Neuron (in vitro differentiated cells): Measurements from ENCODE around the gene PLPPR2.
"Not testable (repeated sequence)": the region's sequence is repeated elsewhere in the genome, so short reads cannot be mapped to it uniquely, and the experiment has no call there.

Source experiments
- H2AFZ ChIP-seq: one replicate; pipeline ENCODE4 v1.6.1; 2013; ENCODE audit warnings: low read depth, mild to moderate bottlenecking, inconsistent platforms, low read length, moderate library complexity
- H3K27me3 ChIP-seq: one replicate; pipeline ENCODE4 v1.6.1; 2013; ENCODE audit warnings: low read length; ENCODE audit not compliant: insufficient read depth
- H3K36me3 ChIP-seq: one replicate; pipeline ENCODE4 v1.6.1; 2013; ENCODE audit warnings: low read length; ENCODE audit not compliant: insufficient read depth
- H3K4me1 ChIP-seq: one replicate; pipeline ENCODE4 v1.6.1; 2013; ENCODE audit warnings: low read length; ENCODE audit not compliant: insufficient read depth
- H3K4me3 ChIP-seq: 2 replicates; pipeline ENCODE4 v1.5.1; 2013; ENCODE audit warnings: mild to moderate bottlenecking, low read length, moderate library complexity
- H3K9me3 ChIP-seq: one replicate; pipeline ENCODE4 v1.6.1; 2013; ENCODE audit warnings: low read length

PLPPR2 gene

DNA sequence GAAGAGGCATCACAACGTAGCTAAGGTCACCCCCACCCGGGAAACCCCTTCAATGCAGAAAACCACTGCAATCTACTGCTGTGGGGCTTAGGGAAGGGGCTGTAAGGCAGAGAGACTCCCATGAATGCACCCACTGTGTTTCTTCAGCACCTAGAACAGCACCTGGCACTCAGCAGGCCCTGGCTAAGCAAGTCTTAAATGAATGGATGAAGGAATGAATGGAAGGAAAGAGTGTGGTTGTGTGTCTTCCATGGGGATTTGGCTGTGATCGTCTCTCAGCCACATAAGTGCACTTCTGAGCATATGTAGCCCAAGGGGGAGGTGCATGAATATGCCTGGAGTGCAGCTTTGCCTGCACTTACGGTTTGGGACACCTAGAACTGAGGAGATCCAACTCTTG is 6.1 kb upstream of the PLPPR2 start:
- peaks cover 8% of the 10 kb centered on the region for H3K4me1 ChIP-seq
- H2AFZ ChIP-seq, result no peak overlapping the region
- peaks cover 7% of the 10 kb centered on the region for H3K9me3 ChIP-seq
- H3K27me3 ChIP-seq, result no peaks in the 10 kb centered on the region
- no peaks in the 10 kb centered on the region for H3K36me3 ChIP-seq
- H3K4me3 ChIP-seq, result no peak overlapping the region

DNA sequence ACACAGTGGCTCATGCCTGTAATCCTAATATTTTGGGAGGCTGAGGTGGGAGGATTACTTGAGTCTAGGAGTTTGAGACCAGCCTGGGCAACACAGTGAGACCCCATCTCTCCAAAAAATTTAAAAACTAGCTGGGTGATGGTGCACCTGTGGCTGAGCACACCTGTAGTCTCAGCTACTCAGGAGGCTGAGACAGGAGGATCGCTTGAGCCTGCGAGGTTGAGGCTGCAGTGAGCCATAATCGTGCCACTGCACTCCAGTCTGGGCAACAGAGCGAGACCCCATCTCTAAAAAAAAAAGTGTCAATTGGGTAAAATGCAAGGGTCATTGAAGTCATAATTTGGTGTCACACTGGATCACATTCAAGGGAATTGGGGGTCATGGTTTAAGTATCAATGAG is 1.1 kb upstream of the PLPPR2 start:
- not testable (repeated sequence) for H3K27me3 ChIP-seq, H3K4me1 ChIP-seq, H3K4me3 ChIP-seq, H2AFZ ChIP-seq, H3K36me3 ChIP-seq, H3K9me3 ChIP-seq

DNA sequence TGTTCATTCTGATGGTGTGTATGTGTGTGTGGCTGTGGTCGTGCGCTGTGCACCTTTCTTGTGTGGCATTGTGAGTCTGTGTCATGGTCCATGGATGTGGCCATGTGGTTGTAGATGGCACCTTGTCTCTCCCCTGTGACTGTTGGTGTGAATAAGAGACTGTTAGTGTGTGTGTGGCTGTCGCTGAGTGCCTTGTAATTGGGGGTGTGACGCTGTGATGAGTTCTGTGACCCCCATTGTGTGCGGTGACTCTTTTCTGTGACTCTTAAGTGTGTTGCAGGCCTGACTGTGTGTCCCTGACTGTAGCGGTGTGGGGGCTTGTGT is 804 bp downstream of the PLPPR2 start:
- Histone ChIP-seq H3K27me3 (no peaks in the 10 kb centered on the region), H3K4me3 (peak overlapping the region; percentile 35), H2AFZ (no peak overlapping the region), H3K9me3 (no peaks in the 10 kb centered on the region), H3K4me1 (peaks cover 5% of the 10 kb centered on the region), H3K36me3 (peaks cover 2% of the 10 kb centered on the region)

DNA sequence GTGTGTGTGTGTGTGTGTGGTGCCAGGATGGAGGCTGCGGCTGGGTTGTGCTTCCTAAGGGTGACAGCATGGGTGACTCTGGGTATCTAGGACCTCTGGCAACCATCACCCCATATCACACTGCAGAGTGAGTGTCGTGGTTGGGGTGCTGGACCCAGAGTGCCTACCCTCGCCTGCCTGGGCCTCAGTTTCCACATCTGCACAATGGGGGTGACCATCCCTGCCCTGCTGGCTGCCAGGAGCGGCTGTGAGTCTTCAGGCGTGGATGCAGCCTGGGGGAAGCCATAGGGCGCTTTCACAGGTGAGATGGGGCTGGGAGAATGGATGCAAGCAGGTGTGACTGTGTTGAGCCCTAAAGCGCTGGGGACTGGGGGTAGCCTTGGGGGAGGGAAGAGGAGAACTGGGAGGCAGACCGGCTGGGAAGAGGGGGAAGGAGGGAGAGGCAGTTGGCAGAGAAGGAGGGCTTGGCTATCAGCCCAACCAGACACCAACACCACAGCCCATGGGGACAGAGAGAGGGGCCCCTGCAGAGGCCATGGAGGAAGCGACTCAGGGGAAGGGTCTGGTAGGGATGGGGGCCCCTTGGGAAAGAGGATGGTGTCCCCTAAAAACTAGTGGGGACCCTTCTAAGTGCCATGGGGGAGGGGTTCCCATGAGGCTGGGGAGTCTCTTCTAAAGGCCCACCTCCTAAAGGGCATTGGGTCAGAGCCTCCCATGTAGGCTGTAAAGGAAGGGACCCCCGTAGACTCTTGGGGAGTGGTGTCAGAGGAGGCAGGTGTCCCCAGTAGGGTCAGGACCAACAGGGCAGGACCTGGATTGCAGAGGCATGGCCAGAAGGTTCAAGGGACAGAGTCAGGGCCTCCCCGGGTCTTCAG is 1.7 kb downstream of the PLPPR2 start:
- Histone ChIP-seq H3K4me1 (peaks cover 5% of the 10 kb centered on the region), H3K27me3 (no peaks in the 10 kb centered on the region), H3K9me3 (no peaks in the 10 kb centered on the region), H3K4me3 (no peak overlapping the region), H3K36me3 (peaks cover 3% of the 10 kb centered on the region), H2AFZ (no peak overlapping the region)

DNA sequence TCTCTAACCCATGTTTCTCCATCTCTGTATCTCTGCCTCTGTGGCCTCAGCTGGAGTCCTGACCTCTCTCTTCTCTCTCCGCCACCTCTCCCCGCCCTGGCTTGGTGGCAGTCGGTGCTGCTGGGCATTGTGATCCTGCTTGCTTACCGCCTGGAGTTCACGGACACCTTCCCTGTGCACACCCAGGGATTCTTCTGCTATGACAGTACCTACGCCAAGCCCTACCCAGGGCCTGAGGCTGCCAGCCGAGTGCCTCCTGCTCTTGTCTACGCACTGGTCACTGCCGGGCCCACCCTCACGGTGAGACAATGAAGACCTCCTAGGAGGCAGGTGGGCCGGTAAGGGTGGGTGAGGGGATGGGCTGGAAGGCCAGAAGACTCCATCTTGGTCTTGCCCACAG is 4.2 kb downstream of the PLPPR2 start:
- Histone ChIP-seq H3K9me3 (no peaks in the 10 kb centered on the region), H2AFZ (no peak overlapping the region), H3K27me3 (no peaks in the 10 kb centered on the region), H3K4me3 (no peak overlapping the region), H3K36me3 (peaks cover 3% of the 10 kb centered on the region), H3K4me1 (peaks cover 5% of the 10 kb centered on the region)

DNA sequence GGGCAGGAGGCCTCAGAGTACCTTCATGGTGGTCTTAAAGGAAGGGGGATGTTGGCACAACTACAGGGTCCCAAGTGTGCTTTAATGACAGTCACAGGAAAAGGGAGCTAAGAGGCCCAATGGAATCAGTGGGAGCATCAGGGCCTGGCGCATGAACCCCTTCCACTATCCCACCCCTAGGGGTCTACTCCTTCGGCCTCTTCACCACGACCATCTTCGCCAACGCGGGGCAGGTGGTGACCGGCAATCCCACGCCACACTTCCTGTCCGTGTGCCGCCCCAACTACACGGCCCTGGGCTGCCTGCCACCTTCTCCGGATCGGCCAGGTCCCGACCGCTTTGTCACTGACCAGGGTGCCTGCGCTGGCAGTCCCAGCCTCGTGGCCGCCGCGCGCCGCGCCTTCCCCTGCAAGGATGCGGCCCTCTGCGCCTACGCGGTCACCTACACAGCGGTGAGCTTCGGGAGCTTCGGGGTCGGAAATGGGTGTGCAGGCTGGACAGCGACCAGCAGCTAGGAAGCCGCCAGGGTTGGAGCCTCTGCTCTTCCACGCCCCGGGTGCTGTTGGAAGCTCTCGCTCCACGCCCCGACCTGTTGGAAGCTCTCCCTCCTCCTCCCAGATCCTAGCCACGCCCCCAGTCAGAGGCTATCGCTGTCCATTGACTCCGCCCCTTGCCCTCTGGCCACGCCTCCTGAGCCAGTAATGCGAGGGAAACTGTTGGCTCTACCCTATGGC is 6.0 kb downstream of the PLPPR2 start:
- H3K4me3 ChIP-seq, result no peak overlapping the region

DNA sequence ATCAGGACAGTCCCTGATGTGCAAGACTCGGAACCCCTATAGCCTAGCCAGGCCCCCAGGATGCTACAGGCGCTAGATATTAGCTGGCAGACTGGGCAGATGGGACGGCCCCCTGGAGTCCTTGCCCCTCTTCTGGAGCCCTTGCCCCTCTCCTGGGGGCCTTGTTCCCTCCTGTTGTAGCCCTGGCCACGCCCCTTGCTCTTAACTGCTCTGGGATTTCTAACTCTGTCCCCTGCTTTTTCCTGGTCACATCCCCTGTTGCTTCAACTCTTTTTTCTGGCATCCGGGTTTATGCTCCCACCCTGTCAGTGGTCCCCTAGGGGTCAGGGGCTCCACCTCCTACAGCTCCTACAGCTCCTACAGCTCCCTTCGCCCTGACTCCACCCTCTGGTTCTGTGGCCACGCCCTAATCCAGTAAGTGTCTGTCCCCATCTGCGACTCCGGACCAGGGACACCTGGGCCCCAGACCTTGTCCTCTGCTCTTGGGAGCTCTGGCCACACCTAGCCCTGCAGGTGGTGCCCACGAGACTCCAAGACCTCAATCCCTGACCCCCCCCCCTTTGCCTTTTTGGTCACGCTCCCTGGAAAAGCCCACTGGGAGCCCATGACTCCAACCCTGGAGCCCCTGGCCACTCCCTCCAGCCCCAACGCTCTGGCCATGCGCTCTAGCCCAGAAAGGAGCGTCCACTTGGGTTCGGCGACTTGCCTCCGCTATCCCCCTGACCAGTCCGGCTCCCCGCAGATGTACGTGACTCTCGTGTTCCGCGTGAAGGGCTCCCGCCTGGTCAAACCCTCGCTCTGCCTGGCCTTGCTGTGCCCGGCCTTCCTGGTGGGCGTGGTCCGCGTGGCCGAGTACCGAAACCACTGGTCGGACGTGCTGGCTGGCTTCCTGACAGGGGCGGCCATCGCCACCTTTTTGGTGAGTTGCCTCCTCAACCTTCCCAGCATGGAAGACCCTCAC is 6.8 kb downstream of the PLPPR2 start:
- Histone ChIP-seq H2AFZ (no peak overlapping the region), H3K9me3 (no peaks in the 10 kb centered on the region), H3K36me3 (peaks cover 3% of the 10 kb centered on the region), H3K27me3 (no peaks in the 10 kb centered on the region), H3K4me1 (no peaks in the 10 kb centered on the region), H3K4me3 (no peak overlapping the region)

More for the DNA sequence above, 6.0 kb downstream of the PLPPR2 start:
- H3K4me1 ChIP-seq, result no peaks in the 10 kb centered on the region
- no peaks in the 10 kb centered on the region for H3K27me3 ChIP-seq
- no peak overlapping the region for H2AFZ ChIP-seq
- H3K9me3 ChIP-seq, result no peaks in the 10 kb centered on the region
- peaks cover 3% of the 10 kb centered on the region for H3K36me3 ChIP-seq

DNA sequence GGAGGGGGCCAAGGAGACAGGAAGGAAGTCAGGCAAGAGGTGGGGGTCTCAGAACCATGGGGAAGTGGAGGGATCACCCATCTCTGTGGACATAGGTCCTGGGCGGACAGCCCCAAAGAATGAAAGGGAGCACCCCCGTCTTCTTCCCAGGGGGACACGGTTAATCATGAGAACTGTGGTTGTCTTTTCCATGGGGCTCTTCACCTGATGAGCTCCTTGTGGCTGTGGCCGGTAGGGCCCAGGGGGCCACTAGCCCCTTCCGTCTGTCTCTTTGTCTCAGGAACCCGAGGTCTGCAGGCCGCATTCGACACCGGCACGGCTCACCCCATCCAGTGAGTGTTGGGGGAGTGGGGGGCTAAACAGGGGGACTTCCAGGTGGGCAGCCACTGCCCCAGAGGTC is 8.6 kb downstream of the PLPPR2 start:
- H2AFZ ChIP-seq, result no peak overlapping the region
- H3K9me3 ChIP-seq, result no peaks in the 10 kb centered on the region
- no peaks in the 10 kb centered on the region for H3K27me3 ChIP-seq
- no peaks in the 10 kb centered on the region for H3K4me1 ChIP-seq
- peaks cover 3% of the 10 kb centered on the region for H3K36me3 ChIP-seq
- no peak overlapping the region for H3K4me3 ChIP-seq

DNA sequence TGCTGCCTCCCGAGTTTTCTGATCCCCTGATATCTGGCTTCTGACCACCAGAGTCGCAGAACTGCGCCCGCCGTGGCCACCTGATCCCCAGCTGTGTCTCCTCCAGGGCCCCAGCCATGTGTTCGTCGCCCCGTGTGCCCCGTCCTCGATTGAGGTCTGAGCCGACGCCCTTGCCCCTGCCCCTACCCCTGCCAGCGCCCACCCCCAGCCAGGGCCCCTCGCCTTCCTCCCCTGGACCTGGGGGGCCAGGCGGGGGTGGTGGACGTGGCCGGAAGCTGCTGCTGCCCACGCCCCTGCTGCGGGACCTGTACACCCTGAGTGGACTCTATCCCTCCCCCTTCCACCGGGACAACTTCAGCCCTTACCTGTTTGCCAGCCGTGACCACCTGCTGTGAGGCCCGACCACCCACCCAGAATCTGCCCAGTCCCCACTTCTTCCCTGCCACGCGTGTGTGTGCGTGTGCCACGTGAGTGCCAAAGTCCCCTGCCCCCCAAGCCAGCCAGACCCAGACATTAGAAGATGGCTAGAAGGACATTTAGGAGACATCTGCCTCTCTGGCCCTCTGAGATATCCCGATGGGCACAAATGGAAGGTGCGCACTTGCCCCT is 9.2 kb downstream of the PLPPR2 start:
- no peaks in the 10 kb centered on the region for H3K4me1 ChIP-seq
- no peaks in the 10 kb centered on the region for H3K9me3 ChIP-seq
- H3K4me3 ChIP-seq, result no peak overlapping the region
- no peaks in the 10 kb centered on the region for H3K27me3 ChIP-seq
- peaks cover 3% of the 10 kb centered on the region for H3K36me3 ChIP-seq
- no peak overlapping the region for H2AFZ ChIP-seq

DNA sequence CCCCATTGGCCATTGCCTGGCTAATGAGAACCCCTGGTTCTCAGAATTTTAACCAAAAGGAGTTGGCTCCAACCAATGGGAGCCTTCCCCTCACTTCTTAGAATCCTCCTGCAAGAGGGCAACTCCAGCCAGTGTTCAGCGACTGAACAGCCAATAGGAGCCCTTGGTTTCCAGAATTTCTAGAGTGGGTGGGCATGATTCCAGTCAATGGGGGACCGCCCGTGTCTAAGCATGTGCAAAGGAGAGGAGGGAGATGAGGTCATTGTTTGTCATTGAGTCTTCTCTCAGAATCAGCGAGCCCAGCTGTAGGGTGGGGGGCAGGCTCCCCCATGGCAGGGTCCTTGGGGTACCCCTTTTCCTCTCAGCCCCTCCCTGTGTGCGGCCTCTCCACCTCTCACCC is 9.7 kb downstream of the PLPPR2 start:
- H2AFZ ChIP-seq, result no peak overlapping the region
- no peak overlapping the region for H3K4me3 ChIP-seq
- H3K36me3 ChIP-seq, result peaks cover 3% of the 10 kb centered on the region
- no peaks in the 10 kb centered on the region for H3K9me3 ChIP-seq
- no peaks in the 10 kb centered on the region for H3K4me1 ChIP-seq
- no peaks in the 10 kb centered on the region for H3K27me3 ChIP-seq

DNA sequence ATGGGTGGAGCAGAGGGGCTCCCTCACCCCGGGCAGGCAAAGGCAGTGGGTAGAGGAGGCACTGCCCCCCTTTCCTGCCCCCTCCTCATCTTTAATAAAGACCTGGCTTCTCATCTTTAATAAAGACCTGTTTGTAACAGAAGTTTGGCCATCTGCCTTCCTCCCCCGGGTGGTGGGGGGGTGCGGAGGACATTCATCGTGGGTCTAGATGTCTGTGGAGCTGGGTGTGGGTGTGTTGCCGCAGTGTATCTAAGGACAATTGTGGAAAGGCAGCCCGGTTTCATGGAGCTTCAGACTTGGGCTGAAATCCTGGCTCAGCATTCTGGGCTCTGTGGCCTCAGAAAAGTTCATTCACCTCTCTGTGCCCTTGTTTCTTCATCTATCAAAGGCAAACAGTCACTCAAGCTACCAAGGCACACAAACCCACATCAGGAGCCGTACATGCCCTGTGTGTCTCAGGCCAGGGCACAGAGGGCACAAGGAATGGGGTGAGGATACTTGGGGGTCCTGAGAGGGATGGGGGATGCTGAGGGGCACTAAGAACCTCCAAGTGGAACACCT is 10.4 kb downstream of the PLPPR2 start:
- Histone ChIP-seq H3K36me3 (peaks cover 3% of the 10 kb centered on the region), H3K4me3 (no peak overlapping the region), H3K4me1 (no peaks in the 10 kb centered on the region), H2AFZ (no peak overlapping the region), H3K9me3 (no peaks in the 10 kb centered on the region), H3K27me3 (no peaks in the 10 kb centered on the region)

DNA sequence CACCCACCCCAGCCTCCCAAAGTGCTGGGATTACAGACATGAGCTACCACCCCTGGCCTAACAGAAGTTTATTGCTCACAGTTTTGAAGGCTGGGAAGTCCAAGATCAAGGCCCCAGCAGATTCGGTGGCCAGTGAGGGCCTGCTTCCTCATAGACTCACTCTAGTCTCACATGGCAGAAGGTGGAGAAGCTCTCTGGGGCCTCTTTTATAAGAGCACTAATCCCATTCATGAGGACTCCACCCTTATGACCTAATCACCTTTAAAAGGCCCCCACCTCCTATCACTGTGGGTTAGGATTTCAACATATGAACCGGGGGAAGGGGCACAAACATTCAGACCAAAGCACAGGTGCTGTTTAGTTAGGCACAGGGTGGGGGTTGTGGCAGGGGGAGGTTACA is 12.3 kb downstream of the PLPPR2 start:
- H3K27me3 ChIP-seq, result no peaks in the 10 kb centered on the region
- no peaks in the 10 kb centered on the region for H3K36me3 ChIP-seq
- H3K4me1 ChIP-seq, result no peaks in the 10 kb centered on the region
- H3K9me3 ChIP-seq, result no peaks in the 10 kb centered on the region
- no peak overlapping the region for H2AFZ ChIP-seq
- no peak overlapping the region for H3K4me3 ChIP-seq
